Stimulated activated CD4-positive, alpha-beta T cell treated with anti-CD3 and anti-CD28 coated beads, Interleukin-4, amount 100 ng/mL, for 24 hours (primary cell): ENCODE results near the gene NFKB1.
A peak's percentile ranks its signal among the peaks of the same experiment; 100 is the strongest.
"Not testable (repeated sequence)": the region's sequence is repeated elsewhere in the genome, so short reads cannot be mapped to it uniquely, and the experiment has no call there.

Source experiments
- DNase-seq: peaks from one replicate; pipeline ENCODE4 v3.0.0-alpha.2; 2020

The NFKB1 gene

DNA sequence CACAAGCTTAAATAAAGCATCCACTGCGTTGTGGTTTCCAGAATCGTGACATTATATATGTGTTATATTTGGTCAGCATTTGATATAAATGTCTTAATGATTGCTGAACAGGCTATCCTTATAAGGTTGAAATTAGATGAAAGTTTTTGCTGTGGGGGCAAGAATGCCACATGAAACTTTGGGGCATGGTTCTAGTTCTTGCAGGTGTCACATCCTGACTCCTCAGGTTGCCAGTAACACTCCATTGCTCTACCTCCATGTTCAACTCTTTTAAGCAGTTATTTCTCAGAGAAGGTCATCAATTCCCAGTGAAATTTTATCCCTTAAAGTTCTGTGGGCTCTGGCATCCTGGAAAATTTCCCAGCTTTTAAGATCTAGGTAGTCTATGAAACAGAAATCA lies 33.7 kb downstream of the NFKB1 start:
- DNase-seq: no peak

DNA sequence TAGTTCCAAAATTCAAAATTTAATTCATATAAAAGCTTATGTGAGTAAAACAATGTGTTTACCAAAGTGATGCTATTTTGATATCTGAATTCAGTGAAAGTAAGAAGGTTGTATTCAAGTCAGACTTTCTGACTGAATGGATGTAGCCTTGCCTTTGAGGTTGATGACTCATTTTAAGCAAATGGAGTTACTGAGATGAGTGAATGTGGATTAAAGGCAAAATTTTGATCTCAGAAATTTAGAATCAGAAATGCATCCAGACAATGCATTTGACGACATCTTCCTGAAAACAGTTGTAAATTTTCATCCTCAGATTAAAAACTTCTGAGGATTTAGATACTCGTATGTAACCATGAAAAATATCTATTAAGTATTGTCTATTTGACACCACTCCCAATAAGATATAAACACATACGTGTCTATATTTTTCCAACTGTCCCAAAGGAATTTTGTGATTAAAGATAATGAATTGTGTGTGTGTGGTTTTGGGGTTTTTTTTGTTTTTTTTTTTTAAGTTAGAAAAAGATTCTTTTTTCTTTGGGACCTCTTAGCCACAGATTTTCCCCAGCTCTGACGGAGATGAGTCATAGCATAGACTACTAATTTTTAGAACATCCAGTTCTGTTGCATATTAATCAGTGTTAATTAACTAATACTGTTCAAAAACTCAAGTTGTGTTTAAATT lies 34.4 kb downstream of the NFKB1 start:
- no peak for DNase-seq

DNA sequence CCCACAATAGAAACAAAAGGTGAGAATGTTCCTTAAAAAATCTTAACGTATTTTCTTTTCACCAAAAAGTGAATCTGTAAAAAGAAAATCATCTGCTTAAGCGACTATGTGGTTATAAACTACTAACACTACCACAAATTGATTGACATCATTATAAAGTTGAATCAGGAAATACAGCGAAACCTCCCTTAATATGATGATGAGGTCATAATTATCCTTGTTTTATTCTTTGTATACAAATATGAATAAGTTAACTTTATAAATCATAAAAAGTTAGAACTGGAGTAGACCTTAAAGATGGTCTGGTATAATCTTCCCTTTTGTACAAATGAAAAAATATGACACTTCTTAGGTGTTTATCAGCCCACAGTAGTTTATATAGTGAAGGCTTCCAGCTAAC lies 35.6 kb downstream of the NFKB1 start:
- DNase-seq: no peak

DNA sequence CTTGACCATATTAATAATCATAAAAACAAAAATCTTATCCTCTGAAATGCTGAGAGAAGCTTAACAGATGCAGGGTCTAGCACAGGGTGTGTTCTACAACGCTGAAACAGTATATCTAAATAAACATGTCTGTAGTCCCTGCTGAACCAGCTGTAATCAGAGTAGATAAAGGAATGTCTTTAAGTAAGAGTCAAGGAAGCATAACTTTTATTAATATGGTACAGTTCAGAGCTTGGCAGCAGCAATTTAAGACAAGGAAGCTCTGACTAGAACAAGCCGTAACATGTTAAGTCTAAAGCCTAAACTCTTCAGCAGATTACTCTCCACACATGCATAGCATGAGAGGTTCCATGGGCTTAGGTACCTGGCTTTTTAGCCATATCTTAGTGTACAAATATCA lies 36.1 kb downstream of the NFKB1 start:
- DNase-seq: no peak

DNA sequence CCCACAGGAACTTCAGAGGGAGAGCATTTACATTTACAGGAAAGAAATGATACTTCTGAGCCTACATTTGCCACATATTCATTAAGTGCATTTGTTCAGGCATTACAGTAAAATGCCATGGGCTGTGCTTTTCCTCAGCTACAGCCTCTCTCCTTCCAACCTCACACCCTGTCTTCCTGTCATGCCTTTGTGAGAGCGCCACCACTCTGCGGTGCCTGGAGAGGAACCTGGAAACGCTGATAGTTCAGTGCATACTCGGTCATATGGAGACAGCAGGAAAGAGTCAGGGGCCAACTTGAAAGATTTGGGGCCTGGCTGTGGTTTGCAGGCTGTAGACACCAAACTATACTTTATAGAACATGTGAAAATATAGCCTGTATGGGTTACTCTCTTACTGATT lies 40.5 kb downstream of the NFKB1 start:
- no peak for DNase-seq

DNA sequence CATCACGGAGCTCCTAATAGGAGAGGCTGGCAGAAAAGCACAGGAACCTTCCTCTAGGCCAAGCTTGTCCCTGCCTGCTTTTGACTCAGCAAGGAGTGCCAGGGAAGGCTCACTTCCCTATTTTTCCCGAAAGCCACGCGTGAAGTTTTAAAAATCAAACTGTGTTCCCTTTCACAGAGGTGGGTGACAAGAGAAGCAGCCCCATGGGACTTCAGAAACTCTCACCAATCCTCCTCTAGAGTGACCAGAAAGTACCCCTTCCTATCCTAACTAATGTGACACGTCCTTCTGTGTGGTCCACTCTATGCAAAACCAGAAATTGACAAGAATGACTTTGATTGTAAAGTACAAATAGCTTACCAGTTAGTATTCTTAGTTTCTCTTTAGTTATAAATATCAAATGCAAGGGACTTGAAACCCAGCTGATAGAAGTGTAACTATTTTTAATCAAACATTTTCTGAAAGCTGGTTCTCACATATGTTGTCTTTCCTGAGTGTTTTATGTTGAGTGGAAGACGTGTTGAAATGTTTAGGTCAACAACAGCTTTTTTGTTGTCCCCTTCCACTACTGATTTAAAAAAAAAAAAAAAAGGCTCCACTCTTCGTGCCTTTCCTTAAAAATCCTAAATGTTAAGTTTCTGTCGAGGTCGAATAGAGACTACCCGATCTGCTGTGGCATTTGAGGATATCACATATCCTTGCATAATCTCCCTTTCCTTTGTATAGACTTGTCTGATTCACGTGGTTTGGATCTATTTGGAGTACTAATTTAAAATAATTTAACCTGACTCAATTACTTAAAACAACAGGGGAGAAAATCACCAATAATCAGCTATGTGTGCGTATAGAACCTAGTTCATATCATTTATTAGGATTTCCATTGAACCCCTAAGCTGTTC lies 42.1 kb downstream of the NFKB1 start:
- DNase-seq: no peak

DNA sequence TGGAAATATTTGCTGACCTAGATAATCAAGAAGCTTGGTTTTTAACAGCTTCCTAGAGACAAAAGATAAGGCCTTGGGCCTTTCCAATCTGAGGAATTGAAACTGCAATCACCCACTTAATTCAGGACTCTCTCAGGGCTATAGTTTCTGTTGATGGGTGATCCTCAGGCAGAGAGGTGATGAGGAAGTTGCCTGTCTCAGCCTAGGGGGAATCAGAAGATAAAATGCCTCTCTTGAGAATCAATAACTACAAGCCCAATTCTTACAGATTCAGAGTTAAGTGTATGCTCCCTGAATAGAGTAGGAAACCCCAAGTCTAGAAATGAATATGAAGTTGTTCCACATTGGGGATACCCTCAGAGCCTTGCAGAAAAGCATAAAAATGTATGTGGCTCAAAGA lies 45.5 kb downstream of the NFKB1 start:
- no peak for DNase-seq

DNA sequence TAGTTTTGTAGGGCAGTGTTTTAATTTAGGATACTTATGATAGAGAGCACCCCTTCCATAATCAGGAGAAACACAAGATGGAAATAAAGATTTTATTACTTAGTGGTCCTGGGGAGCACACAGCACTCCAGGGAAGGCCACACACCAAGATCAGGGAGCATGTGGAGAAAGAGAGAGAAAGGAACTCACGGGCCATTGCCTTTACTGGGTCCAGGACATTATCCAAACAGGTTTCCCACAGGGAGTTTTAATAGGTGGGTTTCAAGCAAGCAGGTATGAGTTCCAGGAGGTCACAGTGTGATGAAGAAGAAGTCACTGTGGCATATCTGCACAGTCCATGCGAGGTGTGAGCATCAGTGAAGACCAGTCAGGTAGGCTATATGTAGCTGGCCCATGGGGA lies 46.8 kb downstream of the NFKB1 start:
- no peak for DNase-seq

DNA sequence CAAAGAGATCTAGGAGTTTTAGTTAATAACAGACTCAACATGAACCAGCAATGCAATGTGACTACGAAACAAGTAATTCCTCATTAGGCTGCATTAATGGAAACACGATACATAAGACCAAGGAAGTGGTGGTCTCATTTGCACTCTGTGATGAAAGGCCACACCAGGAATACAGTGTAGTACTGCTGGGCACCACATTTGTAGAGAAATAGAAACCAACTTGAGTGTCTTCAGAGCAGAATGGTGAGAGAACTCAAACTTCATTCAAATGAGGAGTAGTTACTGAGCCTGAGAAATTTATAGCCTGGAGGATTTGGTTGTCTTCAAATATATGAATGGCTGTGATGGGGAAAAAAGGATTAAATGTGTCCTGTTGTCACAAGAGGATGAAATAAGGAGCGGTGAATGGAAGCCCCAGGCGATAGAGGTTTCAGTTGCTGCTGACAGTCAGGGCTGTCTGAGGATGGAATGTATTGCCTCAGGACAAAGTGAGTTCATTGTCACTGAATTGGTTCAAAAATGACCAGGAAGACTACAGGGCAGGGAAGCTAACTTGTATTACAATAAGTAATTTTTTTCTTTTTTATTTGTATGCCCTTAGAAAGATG lies 50.9 kb downstream of the NFKB1 start:
- no peak for DNase-seq

DNA sequence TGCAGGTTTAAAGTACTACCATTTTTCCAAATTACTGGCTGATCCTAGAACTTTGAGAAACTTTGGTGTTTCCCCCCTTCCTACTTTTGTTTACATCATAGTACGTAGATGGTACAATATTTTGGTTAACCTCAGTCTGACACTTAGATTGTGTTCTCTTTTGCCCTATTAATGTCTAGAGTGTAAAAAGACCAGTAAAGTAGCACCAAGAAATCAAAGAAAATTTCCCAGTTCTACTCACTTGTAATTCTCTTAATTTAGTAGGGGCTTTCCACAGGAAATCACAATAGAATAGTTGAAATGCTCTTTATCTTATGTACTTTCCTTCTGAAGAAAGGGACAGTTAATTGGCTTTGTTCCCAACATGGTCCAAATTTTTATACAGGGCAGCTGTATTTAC lies 51.6 kb downstream of the NFKB1 start:
- DNase-seq: no peak

DNA sequence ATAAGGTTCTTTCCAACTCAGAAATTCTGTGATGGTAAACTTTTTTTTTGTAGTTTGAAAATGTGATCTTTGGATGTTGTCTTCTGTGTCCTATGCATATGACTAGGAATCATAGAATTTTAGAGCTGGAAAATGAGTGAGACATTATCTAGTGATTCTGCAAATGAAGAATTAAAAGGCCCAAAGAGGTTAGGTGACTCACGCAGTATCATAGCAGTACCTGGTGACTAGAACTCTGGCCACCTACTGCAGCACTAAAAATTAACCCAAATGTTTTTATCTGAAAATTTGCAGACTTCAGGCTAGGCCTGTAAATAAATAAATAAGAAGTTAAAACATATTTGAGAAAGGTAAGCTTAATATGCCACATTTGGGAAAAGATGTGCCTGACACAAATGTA lies 52.8 kb downstream of the NFKB1 start:
- no peak for DNase-seq

DNA sequence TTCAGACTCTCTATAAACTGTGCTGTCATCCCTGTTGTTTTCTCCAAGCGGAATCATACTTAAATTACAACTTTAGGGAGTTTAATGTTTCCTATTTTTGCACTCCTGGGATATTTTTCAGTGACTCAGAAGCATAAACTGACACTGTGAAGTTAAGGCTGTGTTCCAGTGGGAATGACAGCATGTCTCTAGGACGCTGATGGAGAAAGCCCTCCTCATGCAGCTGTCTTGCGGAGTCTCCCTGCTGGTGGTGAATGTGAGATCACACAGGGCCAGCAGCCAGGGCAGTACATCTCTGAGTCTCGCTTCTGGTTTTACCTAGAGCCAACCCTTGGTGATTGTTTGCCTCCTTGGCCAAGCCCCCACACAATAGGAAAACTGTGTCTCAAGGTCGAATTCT lies 53.3 kb downstream of the NFKB1 start:
- no peak for DNase-seq

DNA sequence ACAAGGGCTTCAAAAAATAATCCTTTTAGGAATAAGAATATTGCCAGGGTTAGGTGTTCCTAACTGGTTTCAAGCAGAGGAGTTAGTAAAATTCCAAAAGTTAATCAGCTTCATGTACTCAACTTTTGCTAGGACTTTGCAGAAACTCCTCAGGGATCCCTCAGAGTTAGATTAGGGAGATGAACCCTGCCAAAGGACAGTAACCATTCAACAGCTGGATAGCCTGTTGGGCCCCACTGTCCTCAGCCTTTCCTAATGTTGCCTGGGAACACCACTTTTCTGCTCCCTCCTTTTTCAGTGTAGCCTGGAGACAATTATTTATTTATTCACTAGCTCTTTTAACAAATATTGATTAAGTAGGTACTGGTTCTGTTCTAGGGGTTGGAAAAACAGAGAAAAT lies 53.8 kb downstream of the NFKB1 start:
- DNase-seq: no peak

DNA sequence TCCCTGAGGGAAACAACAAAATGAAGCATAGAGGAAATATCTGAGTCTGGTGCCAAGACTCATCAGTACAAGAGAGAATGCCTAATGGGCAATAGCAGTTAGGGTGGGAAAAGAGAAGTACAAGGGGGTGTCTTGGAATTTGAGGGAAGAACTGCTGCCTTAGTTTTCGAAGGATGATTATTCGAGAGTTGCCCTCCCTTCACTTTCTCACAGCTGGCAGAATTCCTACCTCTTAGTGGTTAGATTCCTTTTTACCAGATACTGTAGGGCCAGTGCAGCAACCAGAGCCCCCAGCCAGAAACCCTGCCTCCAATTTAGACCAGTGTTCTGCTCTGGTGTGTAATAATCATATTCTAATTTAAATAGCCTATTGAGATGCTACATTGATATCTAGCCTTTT lies 56.5 kb downstream of the NFKB1 start:
- no peak for DNase-seq

DNA sequence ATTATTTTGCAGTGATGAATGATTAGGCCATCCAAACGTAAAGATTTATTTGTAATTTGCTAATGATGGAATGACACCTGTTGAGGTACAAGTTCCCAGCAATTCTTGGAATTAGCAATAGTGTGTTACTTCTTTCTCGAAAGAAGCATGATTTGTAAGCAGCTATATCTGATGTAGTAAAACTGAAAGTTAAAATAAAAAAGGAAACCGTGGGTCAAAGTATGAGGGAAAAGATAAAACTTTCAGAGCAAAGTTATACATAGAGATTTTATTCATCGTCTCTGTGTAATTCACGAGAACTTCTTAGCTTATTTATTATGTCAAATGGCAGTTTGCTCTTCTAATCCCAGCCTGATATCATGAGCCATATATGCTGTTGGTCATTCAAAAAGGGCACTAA lies 59.0 kb downstream of the NFKB1 start:
- DNase-seq: no peak

DNA sequence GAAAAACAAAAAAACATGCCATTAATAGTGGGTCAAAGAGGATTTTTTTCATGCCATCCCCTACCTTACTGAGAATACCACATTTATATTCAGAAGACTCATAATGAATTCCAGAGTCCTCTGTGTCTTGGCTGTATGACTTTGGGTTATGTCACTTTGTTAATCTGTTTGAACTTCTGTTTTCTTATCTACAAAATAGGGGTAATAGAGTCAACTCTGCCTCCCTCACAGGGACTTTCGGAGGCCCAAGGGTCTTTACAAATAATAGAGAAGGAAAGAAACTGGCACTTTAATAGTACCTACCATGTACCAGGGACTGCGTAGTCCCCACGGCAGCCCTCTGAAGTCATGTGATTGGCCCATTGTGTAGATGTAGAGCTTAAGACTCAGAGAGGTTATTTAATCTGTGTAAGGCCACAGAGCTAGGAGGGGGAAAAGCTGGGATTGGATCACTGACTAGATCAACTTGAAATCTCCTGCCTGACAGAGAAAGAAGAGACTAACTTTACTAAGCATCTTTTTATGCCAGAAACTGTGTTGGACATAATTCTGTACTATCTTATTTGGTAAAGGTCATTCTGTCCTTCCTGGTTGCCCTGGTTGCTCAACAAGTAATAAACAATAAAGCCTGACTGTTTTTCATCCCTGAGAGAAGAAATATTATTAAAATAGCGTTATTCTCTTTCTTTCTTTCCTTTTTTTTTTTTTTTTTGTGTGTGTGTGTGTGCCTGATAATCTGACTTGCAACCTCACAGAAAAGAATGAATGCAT lies 59.6 kb downstream of the NFKB1 start:
- DNase-seq: no peak

DNA sequence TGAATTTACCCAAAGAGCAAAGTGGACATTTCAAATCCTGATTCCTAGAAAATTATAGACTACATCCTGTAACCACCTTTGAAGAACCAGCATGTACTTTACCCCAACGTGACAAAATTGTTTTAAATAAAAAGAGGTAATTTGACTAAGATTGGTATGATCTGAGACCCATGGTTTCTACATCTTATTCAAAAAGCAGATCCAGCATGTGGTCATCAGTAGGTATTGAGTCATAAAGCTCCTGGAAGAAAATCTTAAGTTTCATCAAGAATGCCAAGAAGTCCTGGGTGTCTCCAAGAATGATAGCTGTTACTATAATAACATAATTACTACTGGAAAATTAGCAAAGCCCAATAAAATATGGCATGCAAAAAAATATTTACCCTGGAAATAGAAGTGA lies 61.8 kb downstream of the NFKB1 start:
- DNase-seq: no peak

DNA sequence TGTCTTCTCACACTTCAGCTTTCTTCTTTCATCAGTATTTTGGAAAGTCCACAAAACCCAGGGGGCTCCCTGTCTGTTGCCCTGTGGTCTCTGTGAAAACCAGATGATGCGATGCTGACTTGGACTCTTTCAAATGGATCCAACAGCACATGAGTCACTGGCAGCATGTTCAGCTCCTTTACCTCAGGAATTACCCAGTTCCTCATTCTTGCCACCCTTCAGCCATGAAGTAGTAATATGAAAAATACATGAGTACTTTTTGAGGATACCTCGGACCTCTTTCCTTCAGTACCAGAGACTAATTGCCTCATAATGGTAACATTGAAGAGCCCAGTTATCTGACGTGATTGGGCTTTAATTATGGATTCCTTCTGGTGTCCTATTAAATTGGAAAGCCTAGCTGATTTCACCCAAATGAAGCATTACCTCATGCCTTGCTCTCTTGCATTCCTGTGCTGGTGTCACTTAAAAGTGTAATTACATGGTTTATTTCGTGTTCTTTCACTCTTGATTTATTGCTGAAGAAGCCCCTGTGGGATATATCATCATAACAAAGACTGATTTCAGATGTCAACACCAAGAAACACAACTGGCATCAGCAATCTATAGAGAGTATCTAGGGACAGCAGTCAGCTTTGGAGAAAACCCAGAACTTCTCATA lies 63.4 kb downstream of the NFKB1 start:
- peak; percentile 62 for DNase-seq

DNA sequence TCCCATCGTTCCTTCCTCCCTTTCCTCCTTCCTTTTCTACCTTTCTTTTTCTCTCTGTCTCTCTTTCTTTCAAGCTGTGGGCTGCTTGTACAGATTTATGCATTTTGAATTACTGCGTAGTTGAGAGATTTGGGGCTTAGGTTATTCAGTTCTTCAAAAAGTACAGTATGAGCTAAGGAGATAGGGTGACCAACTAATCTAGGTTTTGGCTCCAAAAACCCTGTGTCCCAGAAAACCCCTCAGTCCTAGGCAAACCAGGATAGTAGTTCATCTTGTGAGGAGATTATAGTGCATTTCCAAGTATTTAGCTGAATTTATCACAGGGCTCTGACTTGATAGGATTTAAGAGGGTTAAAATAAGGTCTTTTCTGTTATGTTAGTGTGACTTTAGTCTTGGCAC lies 64.5 kb downstream of the NFKB1 start:
- no peak for DNase-seq

DNA sequence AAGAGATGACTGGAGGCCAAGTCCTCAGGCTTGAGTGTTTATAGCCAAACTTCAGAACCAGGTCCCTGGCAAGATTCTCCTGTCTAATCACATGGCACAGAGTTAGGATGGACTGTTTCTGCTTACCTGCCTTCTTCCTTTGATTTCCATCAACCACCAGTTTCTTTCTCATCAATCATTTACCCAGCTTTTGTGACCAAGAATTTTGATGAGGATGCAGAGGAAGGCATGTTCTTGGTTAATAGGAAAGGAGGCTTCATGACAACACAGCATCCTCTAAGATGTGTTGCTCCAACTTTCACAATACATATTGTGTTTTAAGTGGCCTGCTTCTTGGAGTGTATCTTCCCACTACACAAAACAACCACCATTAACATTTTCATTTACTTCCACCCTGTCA lies 65.3 kb downstream of the NFKB1 start:
- DNase-seq: no peak

DNA sequence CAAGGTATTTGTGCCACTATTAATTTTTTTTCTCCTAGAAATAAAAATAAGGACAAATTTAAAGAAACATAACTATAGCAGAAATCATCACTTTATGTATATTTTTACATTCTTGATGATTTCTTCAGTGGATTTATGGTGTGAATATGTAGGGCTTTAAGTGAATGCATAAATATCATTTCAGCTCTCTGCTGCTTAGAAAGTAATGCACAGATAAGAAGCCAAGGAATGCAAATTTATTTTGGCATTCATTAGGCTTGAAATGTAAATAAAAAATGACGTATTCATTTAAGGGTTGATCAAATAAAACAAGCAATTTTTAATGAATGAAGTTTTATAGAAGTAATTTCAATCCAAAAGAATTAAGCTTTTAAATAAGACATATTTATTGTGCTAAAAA lies 66.3 kb downstream of the NFKB1 start:
- DNase-seq: no peak

DNA sequence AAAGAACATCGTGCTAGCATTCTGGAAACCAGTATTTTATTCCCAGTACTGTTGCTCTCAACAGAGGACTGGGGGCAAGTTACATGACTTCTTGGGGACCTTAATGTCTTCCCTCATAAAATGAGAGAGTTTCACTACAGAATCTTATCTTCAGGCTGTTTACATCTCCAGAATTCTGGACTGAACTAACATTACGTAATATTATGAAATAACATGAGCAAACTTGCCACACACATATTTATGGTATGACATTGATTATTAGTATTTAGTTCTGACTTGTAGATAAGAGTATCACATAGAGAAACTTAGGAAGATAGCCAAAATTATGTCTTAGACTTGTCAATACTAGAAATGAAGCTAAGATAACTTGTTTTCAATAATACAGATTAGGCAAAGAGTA lies 68.0 kb downstream of the NFKB1 start:
- DNase-seq: no peak

DNA sequence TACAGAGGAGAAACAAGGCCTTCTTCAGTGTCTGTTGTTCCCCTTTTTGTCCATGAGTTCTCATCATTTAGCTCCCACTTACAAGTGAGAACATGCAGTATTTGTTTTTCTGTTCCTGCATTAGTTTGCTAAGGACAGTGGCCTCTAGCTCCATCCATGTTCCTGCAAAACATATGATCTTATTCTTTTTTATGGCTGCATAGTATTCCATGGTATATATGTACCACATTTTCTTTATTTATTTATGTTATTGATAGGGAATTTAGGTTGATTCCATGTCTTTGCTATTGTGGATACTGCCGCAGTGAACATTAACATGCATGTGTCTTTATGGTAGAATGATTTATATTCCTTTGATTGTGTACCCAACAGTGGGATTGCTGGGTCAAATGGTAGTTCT lies 69.1 kb downstream of the NFKB1 start:
- DNase-seq: not testable (repeated sequence)
